HG02610 (cell line): ENCODE data around the gene C4BPA.

Experiments
- ATAC-seq: cut with Tn5 transposase; IDR thresholded peaks from one replicate; pipeline ENCODE4 v1.9.1; 2021; ENCODE audit warnings: mild to moderate bottlenecking, moderate library complexity; ENCODE audit not compliant: unreplicated experiment

The C4BPA gene

GRCh38 chr1:207112616-207113296 lies 8.7 kb downstream of the C4BPA start:
- no peak for ATAC-seq

DNA sequence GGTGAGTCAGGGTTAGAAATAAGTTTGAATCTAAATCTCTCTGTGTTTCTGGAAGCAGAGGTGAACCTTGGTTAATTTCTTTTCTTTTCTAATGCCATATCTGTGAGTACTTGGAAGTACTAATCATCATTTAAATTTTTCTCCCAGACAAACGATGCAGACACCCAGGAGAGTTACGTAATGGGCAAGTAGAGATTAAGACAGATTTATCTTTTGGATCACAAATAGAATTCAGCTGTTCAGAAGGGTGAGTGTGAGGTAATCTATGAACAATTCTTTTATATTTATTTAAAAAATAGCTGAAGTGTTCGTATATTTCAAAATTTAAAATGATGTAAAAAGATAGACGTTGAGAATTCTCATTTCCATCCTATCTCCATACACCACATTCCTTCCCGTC lies 11.2 kb downstream of the C4BPA start:
- no peak for ATAC-seq

DNA sequence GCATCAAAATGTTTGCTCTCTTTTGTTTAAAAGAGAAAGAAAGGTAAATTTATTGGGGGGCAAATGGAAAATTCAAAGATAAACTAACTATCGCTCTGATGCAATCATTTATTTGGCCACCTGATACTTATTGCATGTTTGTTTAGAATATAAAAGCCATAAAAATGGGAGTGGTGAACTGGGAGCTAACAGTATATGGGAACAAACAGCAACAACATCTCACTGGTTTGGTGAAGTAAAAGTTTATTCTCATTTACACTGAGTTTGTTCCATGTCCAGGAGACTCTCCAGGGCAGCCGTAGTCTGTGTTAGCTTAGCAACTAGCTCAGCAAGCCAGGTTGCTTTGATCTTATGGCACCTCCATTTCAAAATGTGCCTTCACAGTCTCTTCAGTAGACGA lies 20.4 kb downstream of the C4BPA start:
- ATAC-seq: no peak

DNA sequence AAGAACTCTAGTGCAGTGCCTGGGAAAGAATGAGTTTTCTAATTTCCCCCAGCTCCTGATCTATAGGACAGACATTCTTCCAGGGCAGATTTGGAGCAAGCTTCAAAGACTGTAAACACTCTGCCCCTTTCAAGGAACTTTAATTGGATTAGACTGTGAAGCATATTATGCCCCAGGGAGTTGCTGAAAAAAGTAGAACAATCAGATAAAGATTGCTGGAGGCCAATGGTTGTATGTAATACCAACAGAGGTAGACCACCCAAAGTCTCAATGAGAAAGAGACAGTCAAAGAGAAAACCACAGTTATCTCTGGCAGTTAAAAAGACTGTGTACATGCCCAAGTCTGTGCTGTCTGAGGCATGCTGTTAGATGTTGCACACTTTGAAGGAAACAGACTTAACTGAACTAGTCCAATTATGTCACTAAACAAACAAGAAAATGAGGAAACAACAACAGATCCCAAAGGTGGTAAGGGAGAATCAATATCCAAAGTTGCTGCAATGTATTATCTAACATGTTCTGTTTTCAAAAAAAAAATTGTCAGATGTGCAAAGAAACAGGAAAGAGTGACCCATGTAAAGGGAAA lies 24.4 kb downstream of the C4BPA start:
- no peak for ATAC-seq

DNA sequence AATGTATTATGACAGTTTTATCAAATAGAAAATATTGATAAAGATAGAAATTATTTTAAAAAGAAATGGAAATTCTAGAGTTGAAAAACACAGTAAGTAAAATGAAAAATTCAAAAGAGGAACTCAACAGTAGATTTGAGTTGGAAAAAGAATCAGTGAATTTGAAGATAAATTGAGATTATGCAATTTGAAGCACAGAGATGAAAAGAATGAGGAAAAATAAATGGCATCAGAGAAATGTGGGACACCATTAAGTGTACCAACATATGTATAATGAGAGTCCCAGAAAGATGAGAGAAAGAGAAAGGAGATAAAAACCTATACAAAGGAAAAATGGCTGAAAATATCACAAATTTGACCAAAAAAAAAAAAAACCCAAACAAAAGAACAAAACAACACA lies 25.0 kb downstream of the C4BPA start:
- no peak for ATAC-seq

GRCh38 chr1:207130252-207131036 lies 26.4 kb downstream of the C4BPA start:
- no peak for ATAC-seq

DNA sequence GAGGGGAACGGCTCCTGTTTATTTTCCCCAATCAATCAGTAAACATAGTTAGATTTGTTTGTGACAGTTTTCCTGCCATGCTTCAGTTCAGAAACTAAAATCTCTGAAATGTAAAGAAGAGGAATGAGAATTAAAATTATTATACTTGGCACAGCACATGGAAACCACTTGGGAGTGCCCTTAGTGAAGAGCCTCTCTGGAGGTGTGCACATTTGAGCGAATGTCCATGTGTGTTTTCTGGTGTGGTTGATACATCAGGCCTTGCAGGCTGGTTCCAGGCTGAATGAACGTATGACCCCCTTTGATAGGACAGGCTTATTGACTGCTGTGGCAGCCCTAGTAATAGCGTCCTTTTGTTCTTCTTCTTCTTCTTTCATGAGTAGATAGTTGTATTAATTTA lies 27.1 kb downstream of the C4BPA start:
- no peak for ATAC-seq

- ATAC-seq: no peak
Measured at GRCh38 chr1:207134581-207134980, 30.5 kb downstream of the C4BPA start.

GRCh38 chr1:207139616-207140015 lies 35.6 kb downstream of the C4BPA start:
- no peak for ATAC-seq

GRCh38 chr1:207140536-207140935 lies 36.5 kb downstream of the C4BPA start:
- ATAC-seq: no peak

DNA sequence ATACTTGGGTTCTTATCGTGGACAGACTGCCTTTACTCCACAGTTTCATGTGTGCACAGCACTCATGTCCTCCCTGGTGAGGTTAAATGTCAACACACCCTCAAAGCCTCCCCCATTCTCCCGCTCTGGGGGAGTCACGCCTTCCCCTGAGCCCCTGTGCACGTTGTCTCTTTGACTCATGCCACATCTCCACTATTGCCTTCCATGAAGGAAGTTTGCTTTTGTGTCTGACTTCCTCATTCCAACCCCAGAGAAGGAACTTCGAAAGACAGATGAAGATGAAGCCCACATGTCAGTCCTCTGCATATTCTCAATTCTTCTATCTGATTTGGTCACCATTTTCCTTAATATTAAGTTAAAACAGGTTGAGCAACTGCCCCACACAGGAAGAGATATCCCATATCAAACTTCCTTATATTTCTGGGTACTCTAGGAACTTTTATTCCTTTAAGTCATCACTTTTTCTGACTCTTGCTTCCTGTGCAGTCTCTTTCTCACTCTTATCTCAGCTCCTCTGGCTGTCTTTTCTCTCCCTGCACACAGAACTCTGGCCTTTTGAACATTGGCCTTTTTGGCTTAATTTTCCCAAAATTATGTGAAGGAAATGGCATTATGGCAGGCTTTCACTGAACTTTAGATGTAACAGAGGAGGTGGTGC lies 41.5 kb downstream of the C4BPA start:
- ATAC-seq: no peak

GRCh38 chr1:207151920-207152319 lies 47.9 kb downstream of the C4BPA start:
- no peak for ATAC-seq

GRCh38 chr1:207152792-207153468 lies 48.9 kb downstream of the C4BPA start:
- no peak for ATAC-seq

DNA sequence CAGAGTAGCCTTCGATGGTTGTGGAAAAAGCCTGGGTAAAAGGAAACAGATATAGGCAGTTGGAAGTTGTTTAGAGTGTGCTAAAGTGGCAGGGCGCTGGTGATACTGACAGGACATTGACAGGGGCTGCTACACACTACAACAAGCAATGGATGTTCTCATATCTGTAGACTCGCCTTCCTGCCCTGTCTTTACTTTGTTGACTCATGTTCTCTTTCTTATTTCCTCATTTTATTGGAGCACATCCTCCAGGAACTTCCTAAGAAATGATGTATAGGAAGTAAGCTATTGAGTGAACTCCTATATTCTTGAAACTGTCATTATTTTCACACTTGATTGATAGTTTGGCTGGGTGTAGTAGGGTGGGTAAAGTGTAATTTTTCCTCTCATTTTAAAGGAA lies 51.0 kb downstream of the C4BPA start:
- no peak for ATAC-seq

DNA sequence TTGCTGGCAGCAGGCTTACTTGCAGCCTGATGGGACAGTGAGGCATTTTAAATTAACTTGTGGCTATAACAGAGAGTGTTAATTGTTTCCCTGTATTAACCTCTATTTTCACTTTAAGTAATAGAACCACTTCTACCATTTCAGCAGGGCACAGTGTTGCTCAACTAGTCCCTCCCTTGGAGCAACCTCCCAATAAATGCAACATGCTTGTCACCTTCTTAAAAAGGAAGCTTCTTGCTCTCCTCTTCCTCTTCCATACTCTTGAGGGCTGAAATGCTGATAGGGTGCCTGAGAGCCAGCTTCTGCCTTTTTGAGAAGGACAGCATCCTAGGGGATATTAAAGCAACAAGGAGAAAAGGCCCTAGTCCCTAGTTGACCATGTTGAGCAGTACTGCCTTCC lies 52.1 kb downstream of the C4BPA start:
- no peak for ATAC-seq

DNA sequence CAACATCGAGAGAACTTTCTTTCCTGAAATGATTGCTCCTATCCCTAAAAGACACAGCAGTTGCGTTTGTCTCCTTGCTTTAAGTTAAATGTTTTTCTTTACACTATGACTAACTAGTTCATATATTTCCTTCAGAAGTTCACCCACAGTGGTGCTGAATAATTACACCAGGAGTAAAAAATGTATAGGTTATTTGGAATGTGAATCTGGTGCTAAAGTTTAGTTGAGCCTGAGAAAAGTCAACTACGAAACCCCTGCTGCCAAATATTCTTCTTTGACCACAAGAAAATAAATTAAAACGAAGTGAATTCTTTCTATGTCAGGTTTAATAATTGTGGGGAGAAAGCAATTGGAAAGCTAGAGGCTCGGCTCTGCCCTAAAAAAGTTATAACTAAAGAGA lies 52.8 kb downstream of the C4BPA start:
- ATAC-seq: no peak

- no peak for ATAC-seq
Measured at GRCh38 chr1:207164086-207164485, 60.1 kb downstream of the C4BPA start.

- ATAC-seq: no peak
Measured at GRCh38 chr1:207172321-207172720, 68.3 kb downstream of the C4BPA start.

- ATAC-seq: no peak
Measured at GRCh38 chr1:207172885-207173284, 68.9 kb downstream of the C4BPA start.

DNA sequence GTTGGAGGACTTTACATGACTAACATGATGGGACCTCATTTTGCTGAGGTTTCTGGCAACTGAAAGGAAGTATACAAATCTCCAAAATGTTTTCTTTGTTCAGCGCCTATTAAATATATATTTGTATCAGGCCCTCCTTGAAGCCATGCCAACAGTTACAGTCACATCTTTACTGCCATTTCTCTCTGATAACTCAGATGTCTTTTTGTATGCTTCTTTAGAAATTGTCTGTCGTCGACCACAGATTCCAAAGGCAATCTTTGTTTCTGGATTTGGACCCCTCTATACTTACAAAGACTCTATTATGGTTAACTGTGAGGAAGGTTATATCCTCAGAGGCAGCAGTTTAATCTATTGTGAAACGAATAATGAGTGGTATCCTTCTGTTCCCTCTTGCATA lies 69.4 kb downstream of the C4BPA start:
- no peak for ATAC-seq

GRCh38 chr1:207174913-207175312 lies 70.9 kb downstream of the C4BPA start:
- no peak for ATAC-seq
